GDM1 (cell line): ENCODE results near the gene UCN.
A peak's percentile ranks its signal among the peaks of the same experiment; 100 is the strongest.
"Not testable (repeated sequence)": the region's sequence is repeated elsewhere in the genome, so short reads cannot be mapped to it uniquely, and the experiment has no call there.

Source experiments
- DNase-seq: peaks from one replicate; lab custom pipeline; 2025; lab: John Stamatoyannopoulos, UW

UCN gene

GRCh38 chr2:27314709-27315108 is 6.5 kb upstream of the UCN start:
- DNase-seq: no peak

GRCh38 chr2:27313882-27314645 is 5.8 kb upstream of the UCN start:
- DNase-seq: no peak

DNA sequence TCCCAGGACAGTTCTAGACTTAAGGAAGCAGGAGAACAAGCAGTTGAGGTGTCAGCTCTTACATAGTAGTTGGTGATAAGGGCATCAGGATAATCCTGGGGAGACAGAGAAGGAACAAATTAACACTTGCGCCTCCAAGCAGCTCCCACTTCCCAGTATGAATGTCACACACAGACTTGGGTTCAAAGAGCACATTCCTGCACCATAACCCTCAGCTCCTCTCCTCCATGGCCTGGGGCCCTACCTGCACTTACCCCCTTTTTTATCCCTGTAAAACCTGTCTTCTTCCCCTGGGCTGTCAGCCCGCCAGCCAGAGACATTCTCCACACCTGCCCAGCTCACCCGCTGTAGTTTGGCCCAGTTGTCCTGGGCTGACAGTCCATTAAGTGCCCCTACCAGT is 3.9 kb upstream of the UCN start:
- DNase-seq: no peak

DNA sequence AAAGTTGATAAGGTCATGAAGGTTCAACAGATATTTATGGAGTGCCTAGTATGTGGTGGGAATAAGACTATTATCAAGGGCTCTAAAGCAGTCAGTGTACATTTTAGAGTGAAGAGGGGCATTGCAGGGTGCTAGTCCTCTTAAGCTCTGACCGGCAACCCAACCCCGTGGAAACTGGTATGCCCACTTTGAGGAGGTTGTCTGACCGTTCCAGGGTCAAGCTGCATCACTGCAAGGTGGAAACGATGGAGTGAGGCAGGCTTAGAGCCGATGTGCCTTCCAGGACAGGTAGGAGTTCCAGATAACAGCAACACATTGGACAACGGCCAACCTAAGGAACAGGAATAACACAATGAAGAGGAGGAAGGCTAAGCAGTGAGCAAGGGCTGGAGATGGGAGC is 1.4 kb upstream of the UCN start:
- DNase-seq: no peak

- no peak for DNase-seq
These were observed 493 bp downstream of the UCN start for GRCh38 chr2:27307545-27308358.

DNA sequence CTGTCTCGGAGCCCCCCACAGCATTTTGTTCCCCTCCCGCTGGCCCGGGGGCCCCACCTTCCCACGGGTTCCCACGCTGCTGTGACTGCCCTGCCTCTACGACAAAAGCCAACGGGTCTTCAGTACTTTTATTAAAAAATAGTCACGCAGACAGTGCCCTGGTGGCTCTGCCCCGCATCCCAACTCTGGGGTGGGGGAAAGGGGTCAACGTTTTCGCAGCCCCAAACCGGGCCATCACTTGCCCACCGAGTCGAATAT is 1.0 kb downstream of the UCN start:
- DNase-seq: no peak

DNA sequence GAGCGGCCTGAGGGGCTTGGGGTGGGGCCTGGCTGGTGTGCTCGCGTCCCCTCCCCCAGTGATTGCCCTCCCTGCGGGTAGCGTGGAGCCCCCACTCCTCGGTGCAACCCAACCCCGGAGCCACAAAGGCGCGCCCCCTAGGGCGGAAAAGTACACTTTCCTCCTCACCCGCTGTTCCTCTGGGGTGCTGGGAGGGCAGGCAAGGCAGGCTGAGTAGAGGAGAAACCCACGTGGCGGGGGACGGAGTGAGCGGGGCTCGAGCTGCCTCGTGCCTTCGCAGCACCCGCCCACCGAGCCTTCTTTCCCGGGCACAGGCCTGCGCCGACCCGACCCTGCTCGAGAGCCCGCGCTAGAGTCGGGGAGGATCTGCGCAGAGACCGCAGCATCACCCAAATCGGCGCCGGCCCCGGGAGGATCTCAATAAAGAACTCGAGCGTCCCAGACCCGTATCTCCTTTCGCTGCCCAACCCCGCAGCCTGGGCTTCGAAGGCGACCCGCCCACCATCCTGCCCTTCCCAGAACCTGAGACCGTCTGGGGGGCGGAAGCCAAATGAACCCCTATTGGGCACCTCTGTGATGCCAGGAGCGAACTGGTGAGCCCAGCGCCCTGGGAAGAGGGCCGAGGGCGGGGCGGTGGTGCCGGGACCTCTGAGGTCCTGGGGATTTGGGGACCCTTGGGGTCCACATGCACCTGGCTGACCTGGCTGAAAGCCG is 1.5 kb downstream of the UCN start:
- no peak for DNase-seq

DNA sequence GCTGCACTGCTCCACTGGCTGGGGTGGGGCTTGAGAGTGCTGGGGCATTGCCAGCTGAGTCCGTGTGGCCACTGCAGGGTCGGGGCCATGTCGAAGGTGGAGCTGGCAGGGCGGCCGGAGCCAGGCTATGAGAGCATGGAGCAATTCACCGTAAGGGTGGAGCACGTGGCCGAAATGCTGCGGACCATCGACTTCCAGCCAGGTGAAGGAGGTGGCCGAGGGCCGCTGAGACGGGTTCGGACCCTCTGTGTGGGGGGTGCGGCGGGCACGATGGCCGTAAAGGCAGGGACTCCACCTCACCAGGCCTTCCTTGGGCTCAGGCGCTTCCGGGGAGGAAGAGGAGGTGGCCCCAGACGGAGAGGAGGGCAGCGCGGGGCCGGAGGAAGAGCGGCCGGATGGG is 2.1 kb downstream of the UCN start:
- no peak for DNase-seq

DNA sequence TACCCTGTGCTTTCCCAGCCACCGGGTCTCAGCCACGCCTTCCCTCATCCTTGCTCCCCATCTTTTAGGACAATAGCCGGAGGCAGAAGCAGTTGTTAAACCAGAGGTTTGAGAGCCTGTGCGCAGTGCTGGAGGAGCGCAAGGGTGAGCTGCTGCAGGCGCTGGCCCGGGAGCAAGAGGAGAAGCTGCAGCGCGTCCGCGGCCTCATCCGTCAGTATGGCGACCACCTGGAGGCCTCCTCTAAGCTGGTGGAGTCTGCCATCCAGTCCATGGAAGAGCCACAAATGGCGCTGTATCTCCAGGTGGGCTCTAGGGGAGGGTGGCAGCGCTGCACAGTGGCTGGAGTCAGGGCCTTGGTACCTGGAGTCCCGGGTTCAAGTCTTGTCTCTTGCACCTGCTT is 2.7 kb downstream of the UCN start:
- DNase-seq: no peak

DNA sequence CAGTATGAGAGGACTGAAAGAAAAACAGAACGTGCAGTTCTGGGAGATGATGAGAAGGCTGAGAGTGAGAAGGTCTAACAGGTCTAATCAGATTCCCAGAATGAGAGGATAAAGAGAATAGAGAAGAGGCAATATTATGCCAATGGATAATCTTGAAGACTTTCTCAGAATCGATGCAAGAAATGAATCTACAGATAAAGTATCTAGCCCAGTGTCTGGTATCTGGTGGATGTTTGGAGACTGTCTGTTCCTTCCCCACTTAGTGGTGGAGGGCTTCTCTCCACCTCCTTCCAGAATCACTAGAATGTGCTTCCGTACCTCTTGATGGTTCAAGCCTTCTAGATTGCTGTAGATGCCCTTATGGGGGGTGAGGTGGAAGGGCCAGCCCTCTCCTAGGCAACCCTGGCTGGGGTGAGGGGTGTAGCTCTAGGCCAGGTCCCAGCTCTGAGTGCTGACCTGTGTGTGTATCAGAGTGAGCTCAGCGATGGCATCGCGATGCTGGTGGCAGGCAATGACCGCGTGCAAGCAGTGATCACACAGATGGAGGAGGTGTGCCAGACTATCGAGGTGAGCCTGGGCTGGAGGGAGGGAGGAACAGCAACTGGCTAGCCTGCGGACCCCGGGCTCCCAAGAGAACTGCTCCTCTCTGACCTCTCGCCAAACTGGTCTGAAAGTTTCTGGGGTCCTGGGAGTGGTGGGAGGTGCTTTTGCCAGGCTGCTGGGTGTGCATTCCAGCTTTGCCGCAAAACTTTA is 3.6 kb downstream of the UCN start:
- DNase-seq: no peak

DNA sequence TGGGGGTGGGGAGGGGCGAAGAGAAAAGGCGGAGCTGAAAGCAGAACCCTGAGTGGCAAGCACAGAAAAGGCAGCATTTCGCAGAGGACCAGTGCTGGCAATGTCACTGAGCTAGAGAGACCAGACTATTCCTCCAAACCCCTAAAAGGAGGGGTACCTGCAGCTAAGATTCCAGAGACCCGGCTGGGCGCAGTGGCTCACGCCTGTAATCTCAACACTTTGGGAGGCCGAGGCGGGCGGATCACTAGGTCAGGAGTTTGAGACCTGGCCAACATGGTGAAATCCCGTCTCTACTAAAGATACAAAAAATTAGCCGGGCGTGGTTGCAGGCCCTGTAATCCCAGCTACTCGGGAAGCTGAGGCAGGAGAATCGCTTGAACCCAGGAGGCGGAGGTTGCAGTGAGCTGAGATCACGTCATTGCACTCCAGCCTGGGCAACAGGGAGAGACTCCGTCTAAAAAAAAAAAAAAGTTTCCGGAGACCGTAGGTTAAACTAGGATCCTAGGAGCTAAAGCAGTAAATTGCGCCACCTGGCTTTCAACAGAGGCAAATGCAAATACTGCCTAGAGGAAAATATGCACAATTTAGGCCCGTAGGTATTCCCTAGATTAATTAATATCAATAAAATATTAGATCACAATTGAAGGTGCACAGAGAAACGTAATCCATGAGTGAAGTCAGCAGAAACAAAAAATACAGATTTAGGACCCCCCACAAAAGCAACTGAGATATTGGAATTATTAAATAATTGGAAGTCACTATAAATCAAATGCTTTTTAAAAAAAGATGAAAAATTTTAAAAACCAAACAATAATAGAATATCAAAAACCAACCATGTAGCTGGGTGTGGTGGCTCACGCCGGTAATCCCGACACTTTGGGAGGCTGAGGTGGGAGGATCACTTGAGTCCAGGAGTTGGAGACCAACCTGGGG is 4.9 kb downstream of the UCN start:
- DNase-seq: peak; percentile 14

DNA sequence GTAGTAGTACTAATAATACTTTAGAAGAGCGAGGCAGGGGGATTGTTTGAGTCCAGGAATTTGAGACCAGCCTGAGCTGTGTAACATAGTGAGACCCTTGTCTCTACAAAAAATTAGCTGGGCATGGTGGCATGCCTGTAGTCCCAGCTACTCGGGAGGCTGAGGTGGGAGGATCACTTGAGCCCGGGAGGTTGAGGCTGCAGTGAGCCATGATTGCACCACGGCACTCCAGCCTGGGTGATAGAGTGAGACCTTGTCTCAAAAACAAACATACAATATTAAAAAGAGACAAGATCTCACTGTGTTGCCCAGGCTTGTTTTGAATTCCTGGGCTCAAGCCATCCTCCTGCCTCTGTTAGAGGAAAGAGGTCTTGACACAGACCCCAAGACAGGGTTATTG is 7.6 kb downstream of the UCN start:
- DNase-seq: not testable (repeated sequence)

GRCh38 chr2:27298391-27299080 is 9.7 kb downstream of the UCN start:
- no peak for DNase-seq

GRCh38 chr2:27297195-27297594 is 11.1 kb downstream of the UCN start:
- DNase-seq: no peak

DNA sequence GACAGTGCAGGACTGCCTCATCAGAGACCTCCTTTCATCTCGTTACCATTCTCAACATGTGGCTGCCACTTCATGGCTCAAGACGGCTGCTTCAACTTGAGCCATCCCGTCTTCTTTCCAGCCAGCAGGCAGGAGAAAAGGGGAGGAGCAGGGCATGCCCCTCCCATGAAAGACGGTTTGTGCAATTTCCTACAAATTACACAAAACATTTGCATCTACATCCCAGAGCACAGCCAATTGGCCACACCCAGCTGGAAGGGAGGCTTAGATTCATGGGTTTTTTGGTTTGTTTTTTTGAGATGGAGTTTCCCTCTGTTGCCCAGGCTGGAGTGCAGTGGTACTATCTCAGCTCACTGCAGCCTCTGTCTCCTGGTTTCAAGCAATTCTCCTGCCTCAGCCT is 11.8 kb downstream of the UCN start:
- DNase-seq: no peak

DNA sequence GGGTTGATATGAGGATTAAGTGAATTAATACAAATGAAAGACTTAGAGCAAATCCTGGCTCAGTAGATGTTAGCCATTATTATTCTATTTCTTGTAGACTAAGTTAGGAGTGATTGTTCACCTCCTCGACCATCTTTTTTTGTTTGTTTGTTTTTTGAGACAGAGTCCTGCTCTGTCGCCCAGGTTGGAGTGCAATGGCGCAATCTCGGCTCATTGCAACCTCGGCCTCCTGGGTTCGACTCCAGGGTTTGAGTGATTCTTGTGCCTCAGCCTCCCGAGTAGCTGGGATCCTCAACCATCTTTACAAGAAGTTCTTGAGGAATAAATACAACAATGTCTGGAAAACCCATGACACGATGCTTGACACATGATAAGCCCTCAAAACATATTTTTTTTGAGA is 13.3 kb downstream of the UCN start:
- no peak for DNase-seq

DNA sequence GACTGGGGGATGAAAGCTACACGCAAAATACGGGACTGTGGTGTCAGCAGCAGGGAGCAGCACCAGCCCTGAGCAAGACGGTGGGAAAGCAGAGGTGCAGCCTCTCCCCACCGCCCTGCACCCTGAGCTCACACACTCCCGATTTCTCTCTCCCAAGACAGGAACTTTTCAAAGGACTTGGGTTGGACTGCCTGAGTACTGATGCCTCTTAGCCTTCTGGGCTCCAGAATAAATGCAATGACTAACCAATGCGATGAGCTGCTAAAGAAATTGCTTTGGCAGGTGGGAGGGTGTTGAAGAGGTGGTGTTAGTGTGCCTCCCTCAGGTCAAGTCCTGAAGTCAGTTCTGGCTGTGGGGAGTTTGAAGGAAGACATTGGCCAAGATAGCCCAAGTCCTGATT is 16.4 kb downstream of the UCN start:
- no peak for DNase-seq

GRCh38 chr2:27290549-27290948 is 17.7 kb downstream of the UCN start:
- DNase-seq: no peak

DNA sequence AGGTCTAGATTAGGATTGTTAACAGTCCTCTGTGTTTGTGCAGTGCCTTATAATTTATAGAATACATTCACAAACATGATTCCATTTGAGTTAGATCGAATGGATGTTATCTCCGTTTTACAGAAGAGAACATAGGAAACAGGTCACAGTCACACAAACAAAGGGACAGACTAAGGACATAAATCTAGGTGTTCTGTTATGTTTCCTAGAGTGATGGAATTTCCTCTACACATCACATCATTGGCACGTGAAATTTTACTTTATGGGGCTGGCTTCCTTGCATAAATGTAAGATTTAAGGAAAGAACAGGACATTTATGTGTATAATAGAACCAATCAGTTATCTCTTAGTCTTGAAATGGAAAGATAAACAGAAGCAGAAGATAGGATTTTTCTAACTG is 19.6 kb downstream of the UCN start:
- DNase-seq: no peak

GRCh38 chr2:27285481-27285880 is 22.8 kb downstream of the UCN start:
- no peak for DNase-seq

DNA sequence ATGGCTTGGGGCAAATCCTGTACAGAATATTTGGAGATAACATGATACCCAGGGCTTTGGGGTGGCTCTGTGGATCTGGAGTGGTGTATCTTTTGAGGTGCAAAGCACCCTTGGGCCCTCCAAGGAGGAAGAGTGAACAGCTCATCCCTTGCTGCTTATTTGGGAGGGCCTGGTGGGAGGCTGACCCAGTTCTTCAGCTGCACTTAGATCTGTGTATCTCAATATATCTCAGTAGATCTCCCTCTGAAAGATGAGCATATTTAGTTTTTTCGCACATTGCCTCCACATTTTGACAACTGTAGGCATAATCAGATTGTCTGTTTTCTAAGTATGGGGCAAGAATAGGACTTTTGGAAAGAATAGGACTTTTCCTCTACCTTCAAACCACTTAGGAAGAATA is 23.2 kb downstream of the UCN start:
- no peak for DNase-seq
